HepG2 (cell line): ENCODE measurements around the gene SLC4A9. TPM values are rescaled to one million over a fixed set of nuclear protein-coding genes. Genes with fewer than 3 reads are reported as not detected.

ENCODE experiments used
- BHLHE40 ChIP-seq: IDR thresholded peaks from 2 replicates; pipeline ENCODE4 v1.6.1; 2011; ENCODE audit warnings: low read length, improper control_type of control experiment
- FOXJ3 ChIP-seq: sonication (generic); formaldehyde crosslinking; IDR thresholded peaks from 2 replicates; pipeline ENCODE4 v1.4.0; 2020; ENCODE audit warnings: missing genetic modification reagents, mild to moderate bottlenecking, borderline replicate concordance
- FOXO1 ChIP-seq: sonication (generic); formaldehyde crosslinking; IDR thresholded peaks from 2 replicates; pipeline ENCODE4 v1.4.0; 2020; ENCODE audit warnings: missing genetic modification reagents
- GATA4 ChIP-seq: sonication (generic); IDR thresholded peaks from 2 replicates; pipeline ENCODE4 v1.6.1; 2016; ENCODE audit warnings: antibody characterized with exemption, low read depth, borderline replicate concordance
- HDAC1 ChIP-seq: sonication (generic); formaldehyde crosslinking; IDR thresholded peaks from 2 replicates; pipeline ENCODE4 v1.5.1; 2020; ENCODE audit warnings: mild to moderate bottlenecking, missing genetic modification reagents
- HIVEP1 ChIP-seq: sonication (generic); formaldehyde crosslinking; IDR thresholded peaks from 2 replicates; pipeline ENCODE4 v1.4.0; 2020; ENCODE audit warnings: mild to moderate bottlenecking, missing genetic modification reagents
- KLF11 ChIP-seq: IDR thresholded peaks from 2 replicates; pipeline ENCODE4 v1.6.1; 2016; ENCODE audit warnings: missing compliant biosample characterization
- KLF16 ChIP-seq, 2 experiments: sonication (generic) in 1 of 2; formaldehyde crosslinking in 1 of 2; IDR thresholded peaks; 2 replicates each; pipeline versions ENCODE4 v1.6.1 to v1.8.0; 2016 to 2023; ENCODE audit warnings: missing genetic modification reagents in 2 of 2, missing compliant biosample characterization in 1 of 2
- NR2F1 ChIP-seq, 2 experiments: fragments of 450-650 bp in 1 of 2; formaldehyde crosslinking in 1 of 2; IDR thresholded peaks; 2 replicates each; pipeline versions ENCODE4 v1.5.0 to v1.6.1; 2016 to 2020; ENCODE audit warnings: mild to moderate bottlenecking in 1 of 2, missing compliant biosample characterization in 1 of 2, missing genetic modification reagents in 1 of 2, moderate library complexity in 1 of 2
- SAP130 ChIP-seq: IDR thresholded peaks from 2 replicates; pipeline ENCODE4 v1.6.1; 2016; ENCODE audit warnings: low read depth
- SPEN ChIP-seq: sonication (generic); formaldehyde crosslinking; IDR thresholded peaks from 2 replicates; pipeline ENCODE4 v1.5.1; 2020; ENCODE audit warnings: low read depth, mild to moderate bottlenecking, missing genetic modification reagents
- TCF7 ChIP-seq: sonication (generic); IDR thresholded peaks from 2 replicates; pipeline ENCODE4 v1.6.1; 2016; ENCODE audit warnings: antibody characterized with exemption, low read depth
- ZFYVE20 ChIP-seq: sonication (generic); formaldehyde crosslinking; IDR thresholded peaks from 2 replicates; pipeline ENCODE4 v1.8.0; 2023; ENCODE audit warnings: low read depth, mild to moderate bottlenecking, moderate library complexity, missing genetic modification reagents, borderline replicate concordance
- ZNF572 ChIP-seq: sonication (generic); formaldehyde crosslinking; IDR thresholded peaks from 2 replicates; pipeline ENCODE4 v1.5.1; 2020; ENCODE audit warnings: mild to moderate bottlenecking, missing genetic modification reagents
- ZNF788 ChIP-seq: sonication (generic); formaldehyde crosslinking; IDR thresholded peaks from 2 replicates; pipeline ENCODE4 v1.5.0; 2020; ENCODE audit warnings: mild to moderate bottlenecking, missing genetic modification reagents, borderline replicate concordance
- polyA plus RNA-seq, 8 experiments: library from polyadenylated mRNA; depleted of rRNA in 3 of 8; stranded (reverse) in 7 of 8; unstranded in 1 of 8; fragments of >200 nt; fragmentation: Illumina TruSeq in 4 of 8; extraction: Trizol in 4 of 8; gene quantifications; 2 replicates each; pipeline versions ENCODE4 v1.2.1 to v1.2.3, GENCODE V29; 2011 to 2016; ENCODE audit warnings: low read depth in 4 of 8, missing spikeins in 1 of 8, mixed read lengths in 1 of 8; ENCODE audit not compliant: insufficient read depth in 1 of 8
- total RNA-seq, 5 experiments: library from RNA; depleted of rRNA; stranded (reverse); fragments of >200 nt; fragmentation: Illumina TruSeq; extraction: Trizol; gene quantifications; 2 replicates each; pipeline ENCODE4 v1.2.3, GENCODE V29; 2016; ENCODE audit warnings: low read depth in 1 of 5
- TF ChIP-seq, protein P1 (sequence below): sonication (generic); formaldehyde crosslinking; IDR thresholded peaks from 2 replicates; pipeline ENCODE4 v1.4.0; 2020; ENCODE audit warnings: missing genetic modification reagents, low read depth, mild to moderate bottlenecking, borderline replicate concordance
- TF ChIP-seq, protein P2 (sequence below): sonication (generic); formaldehyde crosslinking; IDR thresholded peaks from 2 replicates; pipeline ENCODE4 v1.8.1; 2023; ENCODE audit warnings: mild to moderate bottlenecking, missing genetic modification reagents
- TF ChIP-seq, protein P3 (sequence below): sonication (generic); formaldehyde crosslinking; IDR thresholded peaks from 2 replicates; pipeline ENCODE4 v1.8.0; 2022; ENCODE audit warnings: missing genetic modification reagents, mild to moderate bottlenecking, borderline replicate concordance
- TF ChIP-seq, protein P4 (sequence below): sonication (generic); formaldehyde crosslinking; conservative IDR thresholded peaks from 2 replicates; pipeline ENCODE4 v1.4.0; 2020; ENCODE audit warnings: missing genetic modification reagents
- TF ChIP-seq, protein P5 (sequence below): sonication (generic); formaldehyde crosslinking; IDR thresholded peaks from 2 replicates; pipeline ENCODE4 v1.5.1; 2020; ENCODE audit warnings: mild to moderate bottlenecking, missing genetic modification reagents, borderline replicate concordance
- TF ChIP-seq, protein P6 (sequence below): IDR thresholded peaks from 2 replicates; pipeline ENCODE4 v1.6.1; 2016

SLC4A9 gene
- total and polyA plus RNA-seq, 2 of the 13 experiments (the other 11 are each of a cell fraction or from before 2014, with no cell fraction given): not detected

DNA sequence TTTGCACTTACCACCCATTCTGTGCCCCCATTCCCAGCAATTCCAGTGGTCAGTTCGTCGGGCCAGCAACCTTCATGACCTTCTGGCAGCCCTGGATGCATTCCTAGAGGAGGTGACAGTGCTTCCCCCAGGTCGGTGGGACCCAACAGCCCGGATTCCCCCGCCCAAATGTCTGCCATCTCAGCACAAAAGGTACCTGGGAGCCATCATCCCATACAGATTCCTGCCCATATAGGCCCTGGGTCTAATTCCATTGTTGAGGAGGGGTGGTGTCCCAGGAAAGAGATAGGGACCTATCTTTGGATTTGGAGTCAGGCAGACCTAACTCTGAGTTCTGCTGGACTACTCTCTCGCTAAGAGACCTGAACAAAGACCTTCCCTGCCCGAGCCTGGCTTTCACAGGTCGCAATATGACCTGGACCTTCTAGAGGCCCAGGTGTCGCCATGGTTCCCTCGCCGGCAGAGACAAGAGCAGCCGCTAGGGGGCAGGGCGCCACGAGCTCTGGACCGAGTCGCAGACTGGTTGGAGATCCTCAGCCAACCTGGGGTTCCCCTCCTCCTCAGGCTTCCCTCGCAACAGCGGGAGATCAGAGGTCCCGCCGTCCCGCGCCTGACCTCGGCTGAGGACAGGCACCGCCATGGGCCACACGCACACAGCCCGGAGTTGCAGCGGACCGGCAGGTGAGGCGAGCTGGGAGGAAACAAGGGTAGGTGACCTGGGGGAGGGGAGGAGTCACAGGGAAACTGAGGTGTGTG lies 3.1 kb downstream of the SLC4A9 start (continued):
- TF ChIP-seq HIVEP1 (CRISPR knock-in tag) (peak; percentile 96), NR2F1 (CRISPR knock-in tag; IDR thresholded peaks at IDR 0.05) (peak in 1 of 2 experiments; percentile 47; a peak in 2 of 4 replicates), SPEN (peak; percentile 75), KLF16 (CRISPR knock-in tag; IDR thresholded peaks at IDR 0.05) (peak in 1 of 2 experiments; percentile 67; a peak in 1 of 4 replicates), ZNF788 (CRISPR knock-in tag) (peak; percentile 75; the same call in 1 of the 2 replicates), GATA4 (no peak), ZNF572 (0 out of 2 replicates have a peak, but pooled peaks have one; percentile 60), TCF7 (peak; percentile 72), BHLHE40 (peak; percentile 50), FOXO1 (CRISPR knock-in tag) (no peak), ZFYVE20 (no peak), FOXJ3 (CRISPR knock-in tag) (no peak), SAP130 (CRISPR knock-in tag) (peak; percentile 71), HDAC1 (CRISPR knock-in tag) (peak; percentile 63), KLF11 (no peak)
- TF ChIP-seq, protein P1, sequence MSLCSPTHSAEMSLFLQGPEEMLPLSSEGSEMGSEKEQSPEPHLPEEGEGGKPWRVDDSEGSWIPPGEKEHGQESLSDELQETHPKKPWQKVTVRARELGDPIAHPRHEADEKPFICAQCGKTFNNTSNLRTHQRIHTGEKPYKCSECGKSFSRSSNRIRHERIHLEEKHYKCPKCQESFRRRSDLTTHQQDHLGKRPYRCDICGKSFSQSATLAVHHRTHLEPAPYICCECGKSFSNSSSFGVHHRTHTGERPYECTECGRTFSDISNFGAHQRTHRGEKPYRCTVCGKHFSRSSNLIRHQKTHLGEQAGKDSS (CRISPR knock-in tag): peak; percentile 27; the same call in 1 of the 2 replicates
- TF ChIP-seq, protein P2, sequence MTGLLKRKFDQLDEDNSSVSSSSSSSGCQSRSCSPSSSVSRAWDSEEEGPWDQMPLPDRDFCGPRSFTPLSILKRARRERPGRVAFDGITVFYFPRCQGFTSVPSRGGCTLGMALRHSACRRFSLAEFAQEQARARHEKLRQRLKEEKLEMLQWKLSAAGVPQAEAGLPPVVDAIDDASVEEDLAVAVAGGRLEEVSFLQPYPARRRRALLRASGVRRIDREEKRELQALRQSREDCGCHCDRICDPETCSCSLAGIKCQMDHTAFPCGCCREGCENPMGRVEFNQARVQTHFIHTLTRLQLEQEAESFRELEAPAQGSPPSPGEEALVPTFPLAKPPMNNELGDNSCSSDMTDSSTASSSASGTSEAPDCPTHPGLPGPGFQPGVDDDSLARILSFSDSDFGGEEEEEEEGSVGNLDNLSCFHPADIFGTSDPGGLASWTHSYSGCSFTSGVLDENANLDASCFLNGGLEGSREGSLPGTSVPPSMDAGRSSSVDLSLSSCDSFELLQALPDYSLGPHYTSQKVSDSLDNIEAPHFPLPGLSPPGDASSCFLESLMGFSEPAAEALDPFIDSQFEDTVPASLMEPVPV (CRISPR knock-in tag): peak; percentile 71; the same call in 1 of the 2 replicates
- TF ChIP-seq, protein P3, sequence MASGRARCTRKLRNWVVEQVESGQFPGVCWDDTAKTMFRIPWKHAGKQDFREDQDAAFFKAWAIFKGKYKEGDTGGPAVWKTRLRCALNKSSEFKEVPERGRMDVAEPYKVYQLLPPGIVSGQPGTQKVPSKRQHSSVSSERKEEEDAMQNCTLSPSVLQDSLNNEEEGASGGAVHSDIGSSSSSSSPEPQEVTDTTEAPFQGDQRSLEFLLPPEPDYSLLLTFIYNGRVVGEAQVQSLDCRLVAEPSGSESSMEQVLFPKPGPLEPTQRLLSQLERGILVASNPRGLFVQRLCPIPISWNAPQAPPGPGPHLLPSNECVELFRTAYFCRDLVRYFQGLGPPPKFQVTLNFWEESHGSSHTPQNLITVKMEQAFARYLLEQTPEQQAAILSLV: peak; percentile 73; the same call in 1 of the 2 replicates
- TF ChIP-seq, protein P4, sequence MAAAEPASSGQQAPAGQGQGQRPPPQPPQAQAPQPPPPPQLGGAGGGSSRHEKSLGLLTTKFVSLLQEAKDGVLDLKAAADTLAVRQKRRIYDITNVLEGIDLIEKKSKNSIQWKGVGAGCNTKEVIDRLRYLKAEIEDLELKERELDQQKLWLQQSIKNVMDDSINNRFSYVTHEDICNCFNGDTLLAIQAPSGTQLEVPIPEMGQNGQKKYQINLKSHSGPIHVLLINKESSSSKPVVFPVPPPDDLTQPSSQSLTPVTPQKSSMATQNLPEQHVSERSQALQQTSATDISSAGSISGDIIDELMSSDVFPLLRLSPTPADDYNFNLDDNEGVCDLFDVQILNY (CRISPR knock-in tag): peak; percentile 45; the same call in 1 of the 2 replicates
- TF ChIP-seq, protein P5, sequence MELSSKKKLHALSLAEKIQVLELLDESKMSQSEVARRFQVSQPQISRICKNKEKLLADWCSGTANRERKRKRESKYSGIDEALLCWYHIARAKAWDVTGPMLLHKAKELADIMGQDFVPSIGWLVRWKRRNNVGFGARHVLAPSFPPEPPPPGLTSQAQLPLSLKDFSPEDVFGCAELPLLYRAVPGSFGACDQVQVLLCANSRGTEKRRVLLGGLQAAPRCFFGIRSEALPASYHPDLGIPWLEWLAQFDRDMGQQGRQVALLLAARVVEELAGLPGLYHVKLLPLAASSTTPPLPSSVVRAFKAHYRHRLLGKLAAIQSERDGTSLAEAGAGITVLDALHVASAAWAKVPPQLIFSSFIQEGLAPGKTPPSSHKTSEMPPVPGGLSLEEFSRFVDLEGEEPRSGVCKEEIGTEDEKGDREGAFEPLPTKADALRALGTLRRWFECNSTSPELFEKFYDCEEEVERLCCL (CRISPR knock-in tag): no peak
- TF ChIP-seq, protein P6, sequence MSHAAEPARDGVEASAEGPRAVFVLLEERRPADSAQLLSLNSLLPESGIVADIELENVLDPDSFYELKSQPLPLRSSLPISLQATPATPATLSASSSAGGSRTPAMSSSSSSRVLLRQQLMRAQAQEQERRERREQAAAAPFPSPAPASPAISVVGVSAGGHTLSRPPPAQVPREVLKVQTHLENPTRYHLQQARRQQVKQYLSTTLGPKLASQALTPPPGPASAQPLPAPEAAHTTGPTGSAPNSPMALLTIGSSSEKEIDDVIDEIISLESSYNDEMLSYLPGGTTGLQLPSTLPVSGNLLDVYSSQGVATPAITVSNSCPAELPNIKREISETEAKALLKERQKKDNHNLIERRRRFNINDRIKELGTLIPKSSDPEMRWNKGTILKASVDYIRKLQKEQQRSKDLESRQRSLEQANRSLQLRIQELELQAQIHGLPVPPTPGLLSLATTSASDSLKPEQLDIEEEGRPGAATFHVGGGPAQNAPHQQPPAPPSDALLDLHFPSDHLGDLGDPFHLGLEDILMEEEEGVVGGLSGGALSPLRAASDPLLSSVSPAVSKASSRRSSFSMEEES (CRISPR knock-in tag): 0 out of 2 replicates have a peak, but pooled peaks have one; percentile 31
